RWPE1 (cell line): ENCODE measurements around the gene PLA2G4E.
A peak's percentile ranks its signal among the peaks of the same experiment; 100 is the strongest.

Source experiments
- CTCF ChIA-PET: fragments of 350-600 bp; sonication (Branson Sonifier 250); formaldehyde crosslinking; extraction: SDS; loops from one replicate; lab custom pipeline; 2021; lab: Yijun Ruan, JAX
- POLR2A ChIA-PET: fragments of 400-600 bp; formaldehyde crosslinking; extraction: SDS; loops from one replicate; lab custom pipeline; 2020; ENCODE audit warnings: antibody characterized with exemption; ENCODE audit not compliant: low non-redundant PET; lab: Yijun Ruan, JAX
- DNase-seq: peaks from one replicate; pipeline ENCODE4 v3.0.0; 2012; ENCODE audit warnings: low spot score
- H3K27ac ChIP-seq: fragments of 450-650 bp; 2 replicates; pipeline ENCODE4 v1.5.1; 2017
- TF ChIP-seq, protein P1 (sequence below): fragments of 450-650 bp; conservative IDR thresholded peaks from 2 replicates; pipeline ENCODE4 v1.5.1; 2017; ENCODE audit warnings: low read depth, mild to moderate bottlenecking

Gene PLA2G4E

DNA sequence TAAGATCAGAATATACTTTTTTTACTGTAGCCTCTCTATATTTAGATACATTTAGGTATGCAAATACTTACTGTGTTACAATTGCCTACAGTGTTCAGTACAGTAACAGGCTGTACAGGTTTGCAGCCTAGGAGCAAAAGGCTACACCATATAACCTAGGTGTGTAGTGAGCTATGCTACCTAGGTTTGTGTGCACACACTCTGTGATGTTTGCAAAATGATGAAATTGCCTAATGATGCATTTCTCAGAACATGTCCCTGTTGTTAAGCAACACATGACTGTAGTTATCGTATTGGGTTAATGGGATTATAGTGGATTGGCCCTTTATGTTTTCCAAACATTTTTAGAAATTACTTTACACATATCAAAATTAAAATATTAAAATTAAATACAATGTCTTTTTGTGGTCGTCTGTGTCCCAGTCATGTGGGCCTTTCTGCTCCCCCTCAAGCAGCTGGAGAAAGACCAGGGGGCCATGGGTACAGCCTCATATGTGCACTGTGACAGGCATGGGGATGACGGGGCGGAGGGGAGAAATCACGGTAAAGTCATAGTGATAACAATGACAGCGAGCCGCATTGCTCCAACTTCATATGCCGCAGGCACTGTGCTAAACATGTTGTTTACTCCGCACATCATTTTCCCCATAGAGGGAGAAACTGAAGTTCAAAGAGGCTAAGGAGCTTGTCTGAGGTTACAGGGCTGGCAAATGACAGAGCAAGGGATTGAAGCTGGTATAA, 27.4 kb upstream of the PLA2G4E start:
- ChIA-PET POLR2A (no interaction called here), CTCF (interaction anchor here (0.5 to 1.6 kb wide), 3 partner anchors 51 to 414 kb away, joined by 3 to 6 read pairs (median 4); no protein-coding TSS in a partner anchor)
- TF ChIP-seq, protein P1, sequence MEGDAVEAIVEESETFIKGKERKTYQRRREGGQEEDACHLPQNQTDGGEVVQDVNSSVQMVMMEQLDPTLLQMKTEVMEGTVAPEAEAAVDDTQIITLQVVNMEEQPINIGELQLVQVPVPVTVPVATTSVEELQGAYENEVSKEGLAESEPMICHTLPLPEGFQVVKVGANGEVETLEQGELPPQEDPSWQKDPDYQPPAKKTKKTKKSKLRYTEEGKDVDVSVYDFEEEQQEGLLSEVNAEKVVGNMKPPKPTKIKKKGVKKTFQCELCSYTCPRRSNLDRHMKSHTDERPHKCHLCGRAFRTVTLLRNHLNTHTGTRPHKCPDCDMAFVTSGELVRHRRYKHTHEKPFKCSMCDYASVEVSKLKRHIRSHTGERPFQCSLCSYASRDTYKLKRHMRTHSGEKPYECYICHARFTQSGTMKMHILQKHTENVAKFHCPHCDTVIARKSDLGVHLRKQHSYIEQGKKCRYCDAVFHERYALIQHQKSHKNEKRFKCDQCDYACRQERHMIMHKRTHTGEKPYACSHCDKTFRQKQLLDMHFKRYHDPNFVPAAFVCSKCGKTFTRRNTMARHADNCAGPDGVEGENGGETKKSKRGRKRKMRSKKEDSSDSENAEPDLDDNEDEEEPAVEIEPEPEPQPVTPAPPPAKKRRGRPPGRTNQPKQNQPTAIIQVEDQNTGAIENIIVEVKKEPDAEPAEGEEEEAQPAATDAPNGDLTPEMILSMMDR, result no peak
- H3K27ac ChIP-seq, result peak overlapping the region; percentile 56
- no peak for DNase-seq

DNA sequence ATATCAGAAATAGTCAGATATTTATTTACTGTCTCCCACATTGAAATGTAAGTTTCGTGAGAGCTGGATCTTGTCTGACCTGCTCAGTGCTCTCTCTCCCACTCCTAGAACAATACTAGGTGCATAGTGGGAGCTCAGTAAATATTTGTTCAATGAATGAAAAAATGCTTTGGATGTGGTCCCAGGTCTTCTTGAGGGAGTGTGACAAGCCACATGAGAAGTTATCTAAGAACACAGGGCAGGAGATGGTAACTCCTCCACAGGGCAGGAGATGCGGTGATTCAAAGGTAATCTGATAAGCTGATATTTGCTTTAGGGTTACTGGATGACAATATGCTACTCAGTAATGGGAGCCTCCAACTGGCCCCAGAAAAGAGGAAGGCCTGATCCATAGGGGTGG, 25.8 kb upstream of the PLA2G4E start:
- H3K27ac ChIP-seq, result no peak overlapping the region
- no peak for DNase-seq
- POLR2A ChIA-PET, result no interaction called here
- TF ChIP-seq, protein P1, result no peak
- CTCF ChIA-PET, result no interaction called here

DNA sequence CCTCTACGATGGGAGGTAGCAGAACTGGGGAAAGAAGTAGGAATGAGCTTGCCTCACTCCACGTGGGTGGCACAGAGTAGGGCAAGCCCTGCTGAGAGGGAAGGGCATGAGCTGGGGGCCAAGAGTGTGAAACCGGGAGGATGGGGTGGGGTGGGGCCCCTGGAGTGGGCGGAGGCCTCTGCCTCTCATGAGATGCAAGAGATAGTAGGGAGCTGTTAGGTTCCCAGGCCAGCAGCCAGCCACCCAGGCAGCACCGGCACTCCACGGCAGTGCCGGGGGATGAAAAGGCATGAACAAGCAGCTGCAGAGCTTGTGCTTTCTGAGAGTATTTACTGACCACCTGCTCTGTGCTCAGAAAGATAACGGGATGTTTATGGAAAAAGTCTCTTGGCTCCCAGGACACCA, 24.4 kb upstream of the PLA2G4E start:
- POLR2A ChIA-PET, result no interaction called here
- DNase-seq, result no peak
- H3K27ac ChIP-seq, result no peak overlapping the region
- CTCF ChIA-PET, result interaction anchor here (0.6 kb wide), 1 partner anchor 112 kb away, joined by 3 read pairs; no protein-coding TSS in a partner anchor
- TF ChIP-seq, protein P1, result no peak

DNA sequence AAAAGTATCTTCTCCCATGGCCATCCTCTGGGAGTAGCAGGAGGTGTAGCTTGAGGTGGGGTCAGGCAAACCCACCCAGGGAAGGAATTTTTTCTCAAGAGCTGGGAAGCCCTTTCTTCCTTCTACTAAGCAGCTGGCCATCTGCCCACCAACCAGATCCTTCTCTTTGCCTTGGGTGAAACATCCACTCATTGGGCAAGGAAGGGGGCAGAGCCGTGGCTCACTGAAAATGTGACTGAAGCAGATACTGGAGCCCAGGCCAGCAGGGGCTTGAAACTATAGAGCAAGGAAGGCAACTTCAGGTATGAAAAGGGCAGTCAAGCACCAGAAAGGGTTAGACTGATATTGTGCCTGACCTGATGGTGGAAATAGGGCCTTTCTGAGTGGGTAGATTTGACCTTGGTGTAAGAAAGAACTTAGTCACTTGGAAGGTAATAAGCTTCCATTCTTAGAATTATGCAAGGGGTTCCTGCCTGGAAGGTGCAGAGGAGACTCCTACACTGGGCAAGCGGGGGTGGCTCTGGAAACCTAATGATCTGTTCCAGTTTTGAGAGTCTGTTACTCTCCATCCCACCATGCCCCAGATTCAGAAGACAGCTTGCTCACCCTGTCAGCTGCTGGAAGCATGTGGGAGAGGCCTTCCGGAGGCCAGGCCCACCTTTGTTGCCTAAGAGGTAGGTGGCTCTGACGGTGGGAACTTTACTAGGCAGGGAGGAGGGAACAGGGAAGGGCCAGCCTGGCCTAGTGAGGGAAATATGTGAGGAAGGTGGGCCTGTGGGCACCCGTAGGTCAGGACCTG, 22.0 kb upstream of the PLA2G4E start:
- no peak overlapping the region for H3K27ac ChIP-seq
- CTCF ChIA-PET, result no interaction called here
- DNase-seq, result no peak
- TF ChIP-seq, protein P1, result no peak
- POLR2A ChIA-PET, result no interaction called here

DNA sequence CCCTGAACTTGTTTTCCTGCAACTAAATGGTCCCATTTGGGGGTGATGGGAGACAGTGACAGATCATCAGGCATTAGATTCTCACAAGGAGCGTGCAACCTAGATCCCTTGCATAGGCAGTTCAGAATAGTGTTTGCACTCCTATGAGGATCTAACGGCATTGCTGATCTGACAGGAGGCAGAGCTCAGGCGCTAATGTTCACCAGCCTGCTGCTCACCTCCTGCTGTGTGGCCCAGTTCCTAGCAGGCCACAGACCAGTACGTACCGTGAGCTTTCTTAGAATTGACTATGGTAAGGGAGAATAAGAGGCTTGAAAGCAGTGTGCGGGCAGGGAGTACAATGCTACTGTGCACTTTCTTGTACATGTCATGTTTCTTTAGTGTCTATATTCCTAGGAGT, 17.6 kb upstream of the PLA2G4E start:
- CTCF ChIA-PET, result interaction anchor here (0.6 kb wide), 1 partner anchor 28 kb away, joined by 3 read pairs; no protein-coding TSS in a partner anchor
- H3K27ac ChIP-seq, result no peak overlapping the region
- POLR2A ChIA-PET, result no interaction called here
- TF ChIP-seq, protein P1, result no peak
- no peak for DNase-seq

DNA sequence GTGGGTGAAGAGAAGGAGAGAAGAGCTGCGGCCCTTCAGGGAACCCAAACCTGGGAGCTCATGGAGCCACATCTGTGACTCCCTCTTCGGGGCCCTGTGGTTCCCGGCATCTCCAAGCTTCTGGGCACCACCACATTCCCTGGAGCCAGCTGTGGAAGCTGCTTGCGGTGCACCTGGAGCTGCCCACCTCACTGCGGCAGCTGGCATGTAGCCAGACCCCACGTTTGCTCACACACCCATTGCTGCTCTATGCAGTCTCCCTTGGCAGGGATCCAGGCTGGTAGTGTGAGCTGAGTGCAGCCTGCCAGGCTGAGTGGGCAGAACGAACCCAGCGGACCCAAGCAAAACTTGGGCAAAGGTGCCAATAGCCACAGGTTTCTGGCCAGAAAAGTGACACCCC, 16.8 kb upstream of the PLA2G4E start:
- TF ChIP-seq, protein P1, result no peak
- DNase-seq, result no peak
- CTCF ChIA-PET, result interaction anchor here (0.6 to 1.3 kb wide), 2 partner anchors 15 to 19 kb away, joined by 4 to 5 read pairs; no protein-coding TSS in a partner anchor
- peak overlapping the region; percentile 88 for H3K27ac ChIP-seq
- POLR2A ChIA-PET, result no interaction called here
